Measurements from ENCODE around the gene GRAMD1A. TPM values are rescaled to one million over a fixed set of nuclear protein-coding genes. Genes with fewer than 3 reads are reported as not detected.
A peak's percentile ranks its signal among the peaks of the same experiment; 100 is the strongest.
"Not testable (repeated sequence)": the region's sequence is repeated elsewhere in the genome, so short reads cannot be mapped to it uniquely, and the experiment has no call there.

The GRAMD1A gene
- total RNA-seq, 2 experiments from 2014 or later, result 106 to 114 TPM

DNA sequence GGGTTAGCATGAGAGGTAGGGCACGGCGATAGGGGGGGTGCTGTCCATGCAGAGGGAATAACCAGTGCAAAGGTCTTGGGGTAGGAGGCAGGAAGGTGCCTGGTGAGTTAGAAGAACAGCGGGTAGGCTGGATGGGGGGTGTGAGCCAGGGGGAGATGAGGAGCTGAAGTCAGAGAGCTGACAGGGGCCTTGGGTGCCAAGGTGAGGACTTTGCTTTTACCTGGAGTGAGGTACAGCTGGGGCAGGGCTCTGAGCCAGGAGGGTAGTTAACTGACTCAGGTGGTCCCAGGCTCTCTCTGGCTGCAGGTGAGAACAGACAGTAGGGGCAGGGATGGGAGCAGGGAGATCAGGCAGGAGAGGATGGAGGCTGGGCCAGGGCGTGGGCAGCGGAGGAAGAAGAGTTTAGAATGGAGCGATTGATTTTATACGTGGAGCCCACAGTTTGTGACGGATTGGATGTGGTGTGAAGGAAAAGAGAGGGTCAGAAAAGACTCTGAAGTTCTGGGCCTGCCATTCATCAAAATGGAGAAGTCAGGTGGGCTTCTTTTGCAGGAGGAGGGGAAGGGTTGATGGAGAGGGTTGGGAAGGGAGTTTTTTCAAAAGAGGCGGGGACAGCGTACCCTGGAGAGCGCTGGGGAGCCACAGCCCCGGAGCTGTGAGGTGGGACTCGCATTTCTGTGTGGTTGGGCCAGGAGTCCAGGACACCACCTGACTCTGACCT, 1.2 kb upstream of the GRAMD1A start:
- no peaks in the 10 kb centered on the region for H3K27me3 Mint-ChIP-seq
- DNase-seq, result no peak
- H3K27ac Mint-ChIP-seq, result peak overlapping the region; percentile 97
- ChIA-PET CTCF (no interaction called here), POLR2A (no interaction called here)
- H3K4me1 Mint-ChIP-seq, result peaks cover 69% of the 10 kb centered on the region
- no peaks in the 10 kb centered on the region for H3K9me3 Mint-ChIP-seq
- H3K36me3 Mint-ChIP-seq (ENCODE audit: low read depth), result peaks cover 26% of the 10 kb centered on the region
- H3K4me3 Mint-ChIP-seq, result peak overlapping the region; percentile 88

DNA sequence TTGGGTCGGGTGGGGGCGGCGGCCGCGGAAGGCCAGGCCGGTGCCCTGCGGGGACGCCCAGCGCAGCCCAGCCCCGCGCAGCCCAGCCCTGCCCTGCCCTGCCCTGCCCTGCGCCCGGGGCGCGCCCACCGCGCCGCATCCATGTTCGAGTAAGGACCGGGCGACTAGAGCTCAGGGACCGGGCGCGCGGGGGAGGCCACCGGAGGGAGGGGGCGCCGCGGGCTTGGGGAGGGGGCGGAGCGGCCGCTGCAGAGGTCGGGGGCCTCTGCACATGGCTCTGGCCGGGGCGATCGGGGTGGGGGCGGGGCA, 169 bp downstream of the GRAMD1A start:
- Mint-ChIP-seq H3K27me3 (no peaks in the 10 kb centered on the region), H3K36me3 (ENCODE audit: low read depth) (peaks cover 28% of the 10 kb centered on the region), H3K4me1 (peaks cover 74% of the 10 kb centered on the region), H3K27ac (no peak overlapping the region), H3K4me3 (peak overlapping the region; percentile 94), H3K9me3 (no peaks in the 10 kb centered on the region)
- CTCF ChIA-PET, result interaction anchor here (2.7 to 4.4 kb wide), 2 partner anchors 13 to 27 kb away, joined by 14 to 18 read pairs; no protein-coding TSS in a partner anchor
- POLR2A ChIA-PET, result interaction anchor here (1.2 kb wide), 1 partner anchor 10 kb away, joined by 3 read pairs; no protein-coding TSS in a partner anchor
- no peak for DNase-seq

DNA sequence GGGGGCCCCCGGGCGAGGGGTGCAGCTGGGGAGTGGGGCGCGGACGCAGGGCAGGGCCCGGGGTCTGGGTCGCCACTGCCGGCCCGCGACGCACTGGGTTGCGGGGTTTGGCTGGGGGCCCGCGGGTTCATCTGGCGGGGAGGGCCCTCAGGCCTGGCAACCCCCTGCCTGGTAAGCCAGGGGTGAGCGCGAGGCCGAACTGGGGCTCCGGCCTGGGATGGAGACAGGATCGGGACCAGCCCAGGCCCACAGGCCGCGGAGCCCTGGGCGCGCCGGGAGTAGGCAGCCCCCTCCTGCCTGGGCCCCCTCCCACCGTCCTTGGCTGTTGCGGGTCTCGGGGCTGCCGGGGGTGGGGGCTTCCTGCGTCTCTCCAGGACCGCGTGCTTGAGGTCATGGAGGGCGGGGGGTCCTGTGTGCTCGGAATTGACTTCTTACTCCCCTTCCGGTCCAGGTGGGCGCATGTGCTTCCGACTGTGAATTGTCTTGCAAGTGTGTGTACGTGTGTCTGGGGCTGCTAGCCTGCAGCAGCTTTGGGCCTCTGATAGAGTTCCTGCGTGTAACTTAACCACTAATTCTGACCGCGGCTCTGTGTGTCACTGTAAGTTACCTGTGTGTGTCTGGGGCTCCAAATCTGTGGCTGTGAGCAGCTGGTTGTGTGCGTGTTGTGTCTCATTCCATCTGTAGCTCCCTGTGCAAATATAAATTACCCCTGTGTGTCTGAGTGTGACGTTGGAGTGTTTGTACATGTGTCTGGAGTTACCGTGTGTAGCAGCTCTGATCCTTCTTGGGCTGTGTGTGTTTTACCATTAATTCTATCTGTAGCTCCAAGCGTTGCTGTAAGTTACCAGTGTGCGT, 751 bp downstream of the GRAMD1A start:
- ChIA-PET POLR2A (interaction anchor here (1.2 kb wide), 1 partner anchor 11 kb away, joined by 3 read pairs; no protein-coding TSS in a partner anchor), CTCF (interaction anchor here (0.6 to 4.4 kb wide), 5 partner anchors 12 to 89 kb away, joined by 3 to 18 read pairs (median 7); no protein-coding TSS in a partner anchor)
- Mint-ChIP-seq H3K27me3 (no peaks in the 10 kb centered on the region), H3K9me3 (no peaks in the 10 kb centered on the region), H3K4me1 (peaks cover 75% of the 10 kb centered on the region), H3K36me3 (ENCODE audit: low read depth) (peaks cover 31% of the 10 kb centered on the region), H3K4me3 (peak overlapping the region; percentile 94), H3K27ac (peak overlapping the region; percentile 98)
- peak; percentile 66 for DNase-seq

DNA sequence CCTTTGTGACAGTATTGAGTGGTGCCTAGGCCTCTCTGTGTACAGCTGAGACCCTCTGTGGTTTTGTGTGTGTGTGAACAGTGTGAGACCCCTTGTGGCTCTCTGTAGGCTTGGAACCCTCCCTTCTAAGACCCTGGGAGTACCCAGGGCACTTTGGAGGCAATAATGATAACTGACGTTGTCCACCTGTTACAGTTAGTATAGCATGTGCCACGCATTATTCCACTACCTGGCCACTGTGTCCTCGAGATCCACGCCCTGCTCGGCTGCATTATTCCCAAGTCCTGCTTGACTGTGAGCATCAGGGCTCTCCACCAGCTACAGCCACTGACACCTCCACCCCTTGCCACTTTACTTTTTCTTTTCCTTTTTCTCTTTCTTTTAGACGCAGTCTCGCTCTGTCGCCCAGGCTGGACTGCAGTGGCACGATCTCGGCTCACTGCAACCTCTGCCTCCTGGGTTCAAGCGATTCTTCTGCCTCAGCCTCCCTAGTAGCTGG, 2.0 kb downstream of the GRAMD1A start:
- Mint-ChIP-seq H3K9me3 (no peaks in the 10 kb centered on the region), H3K27ac (peak overlapping the region; percentile 98), H3K36me3 (ENCODE audit: low read depth) (peaks cover 37% of the 10 kb centered on the region), H3K27me3 (no peaks in the 10 kb centered on the region), H3K4me3 (peak overlapping the region; percentile 94), H3K4me1 (peaks cover 66% of the 10 kb centered on the region)
- ChIA-PET CTCF (interaction anchor here (1.2 to 4.4 kb wide), 3 partner anchors 11 to 29 kb away, joined by 7 to 18 read pairs (median 14); no protein-coding TSS in a partner anchor), POLR2A (no interaction called here)
- no peak for DNase-seq

DNA sequence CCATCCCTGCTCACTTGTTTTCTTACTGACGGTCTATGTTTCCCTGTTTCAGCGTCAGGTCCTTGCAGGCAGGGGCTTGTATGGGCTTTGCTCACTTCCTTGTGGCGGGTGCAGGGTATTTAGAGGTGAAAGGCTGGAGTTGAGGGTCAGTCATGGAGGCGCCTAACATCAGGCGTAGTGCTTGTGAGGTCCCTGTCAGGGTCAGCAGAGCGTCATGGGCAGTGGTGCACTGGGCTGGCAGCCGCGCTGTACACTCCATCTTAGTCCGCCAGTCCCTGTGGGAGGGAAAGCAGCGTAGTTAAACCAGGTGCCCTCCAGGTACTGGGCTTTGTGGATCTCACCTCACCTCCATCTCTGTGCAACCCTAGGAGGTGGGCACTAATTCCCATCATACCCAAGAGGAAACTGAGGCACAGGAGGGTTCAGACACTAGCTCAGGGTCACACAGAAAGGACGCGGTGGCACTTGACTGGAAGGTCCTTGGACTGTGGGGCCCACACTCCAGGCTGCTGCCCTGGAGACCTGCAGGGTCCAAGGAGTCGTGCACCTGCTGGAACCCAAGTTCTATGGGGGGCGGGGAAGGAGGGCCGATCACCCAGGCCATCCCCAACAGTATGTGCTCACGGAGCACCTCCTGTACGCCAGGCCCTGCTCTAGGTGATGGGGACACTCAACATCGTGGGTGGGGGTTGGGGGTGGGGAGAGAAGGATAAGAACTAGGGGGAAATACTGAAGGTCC, 4.6 kb downstream of the GRAMD1A start:
- peak overlapping the region; percentile 51 for H3K27ac Mint-ChIP-seq

DNA sequence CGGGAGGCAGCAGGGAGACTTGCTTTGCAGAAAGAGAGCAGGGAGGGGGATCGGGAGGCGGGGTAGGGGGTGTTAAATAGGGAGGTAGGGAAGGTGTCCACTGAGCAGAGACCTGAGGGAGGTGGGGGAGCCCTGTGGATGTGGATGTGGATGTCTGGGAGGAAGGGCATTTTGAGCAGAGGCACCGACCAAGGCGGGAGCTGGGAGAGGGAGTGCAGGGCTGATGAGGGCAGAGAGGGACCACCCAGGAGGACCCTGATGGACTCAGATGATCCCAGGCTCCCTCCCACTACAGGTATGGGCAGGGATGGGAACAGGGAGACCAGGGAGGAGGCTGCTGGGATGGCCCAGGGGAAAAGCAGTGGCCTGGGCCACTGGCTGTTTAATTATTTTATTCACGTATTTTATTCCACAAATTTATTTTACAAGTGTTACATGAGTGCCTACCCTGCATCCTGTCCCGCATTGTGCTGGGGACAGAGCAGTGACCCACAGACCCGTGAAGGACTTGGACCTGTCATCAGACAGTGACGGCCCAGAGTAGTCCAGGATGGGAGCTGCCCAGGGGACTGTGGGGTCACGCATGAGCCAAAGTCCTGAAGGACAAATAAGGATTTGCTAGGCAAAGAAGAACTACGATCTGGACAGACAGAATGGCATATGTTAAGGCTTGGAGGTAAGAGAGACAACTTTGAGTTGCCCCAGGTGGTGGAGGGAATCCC, 5.3 kb downstream of the GRAMD1A start:
- CTCF ChIA-PET, result interaction anchor here (0.5 kb wide), 1 partner anchor 140 kb away, joined by 3 read pairs; no protein-coding TSS in a partner anchor
- Mint-ChIP-seq H3K36me3 (ENCODE audit: low read depth) (peaks cover 44% of the 10 kb centered on the region), H3K27me3 (no peaks in the 10 kb centered on the region), H3K9me3 (no peaks in the 10 kb centered on the region), H3K4me1 (peaks cover 51% of the 10 kb centered on the region), H3K27ac (no peak overlapping the region), H3K4me3 (no peak overlapping the region)
- POLR2A ChIA-PET, result no interaction called here
- no peak for DNase-seq

More for the DNA sequence above, 4.6 kb downstream of the GRAMD1A start:
- ChIA-PET POLR2A (no interaction called here), CTCF (no interaction called here)
- Mint-ChIP-seq H3K27me3 (no peaks in the 10 kb centered on the region), H3K9me3 (no peaks in the 10 kb centered on the region), H3K4me1 (peaks cover 47% of the 10 kb centered on the region), H3K4me3 (no peak overlapping the region), H3K36me3 (ENCODE audit: low read depth) (peaks cover 41% of the 10 kb centered on the region)
- DNase-seq, result no peak

DNA sequence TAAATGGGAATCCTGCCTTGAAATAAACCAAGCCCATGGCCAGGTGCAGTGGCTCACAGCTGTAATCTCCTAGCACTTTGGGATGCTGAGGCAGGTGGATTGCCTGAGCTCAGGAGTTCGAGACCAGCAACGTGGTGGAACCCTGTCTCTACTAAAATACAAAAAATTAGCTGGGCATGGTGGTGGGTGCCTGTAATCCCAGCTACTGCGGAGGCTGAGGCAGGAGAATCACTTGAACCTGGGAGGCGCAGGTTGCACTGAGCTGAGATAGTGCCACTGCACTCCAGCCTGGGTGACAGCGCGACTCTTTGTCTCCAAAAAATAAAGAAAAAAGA, 5.9 kb downstream of the GRAMD1A start:
- POLR2A ChIA-PET, H3K4me3 Mint-ChIP-seq, H3K27me3 Mint-ChIP-seq, DNase-seq, H3K9me3 Mint-ChIP-seq: not testable (repeated sequence)
- Mint-ChIP-seq H3K27ac (peak overlapping the region; percentile 9), H3K36me3 (ENCODE audit: low read depth) (peaks cover 46% of the 10 kb centered on the region), H3K4me1 (peaks cover 57% of the 10 kb centered on the region)
- CTCF ChIA-PET, result interaction anchor here (0.5 kb wide), 1 partner anchor 140 kb away, joined by 3 read pairs; no protein-coding TSS in a partner anchor

DNA sequence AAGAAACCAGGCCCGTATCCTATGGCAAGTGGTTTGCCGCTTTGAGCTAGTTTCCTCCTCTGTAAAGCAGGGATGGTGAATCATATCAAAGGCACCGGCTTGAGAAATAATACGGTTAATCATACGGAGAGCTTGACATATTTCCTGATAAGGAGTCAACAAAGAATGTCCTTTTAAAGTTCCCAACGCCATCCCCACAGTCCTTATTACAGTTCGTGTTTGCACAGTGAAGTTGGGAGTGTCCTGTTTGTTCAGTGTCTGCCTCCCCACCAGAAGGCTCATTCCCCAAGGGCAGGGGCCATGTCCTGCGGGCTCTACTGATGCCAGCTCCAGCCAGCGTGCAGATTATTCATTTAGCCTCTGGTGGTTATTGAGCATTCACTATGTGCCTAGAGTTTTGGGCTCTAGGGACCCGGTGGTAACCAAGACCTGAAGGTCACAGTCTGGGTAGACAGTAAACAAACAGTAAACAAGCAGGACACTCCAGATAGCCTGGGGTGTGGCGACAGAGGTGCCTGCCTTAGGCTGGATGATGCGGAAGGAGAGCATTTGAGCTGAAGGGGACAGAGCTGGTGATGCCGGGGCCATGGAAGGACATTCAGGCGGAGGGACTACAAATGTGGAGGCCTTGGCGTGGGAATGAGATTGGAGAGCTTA, 6.3 kb downstream of the GRAMD1A start:
- Mint-ChIP-seq H3K27me3 (no peaks in the 10 kb centered on the region), H3K4me1 (peaks cover 59% of the 10 kb centered on the region), H3K9me3 (no peaks in the 10 kb centered on the region), H3K36me3 (ENCODE audit: low read depth) (peaks cover 46% of the 10 kb centered on the region), H3K4me3 (no peak overlapping the region), H3K27ac (no peak overlapping the region)
- ChIA-PET POLR2A (no interaction called here), CTCF (interaction anchor here (0.5 to 0.6 kb wide), 2 partner anchors 139 to 1068 kb away, joined by 3 read pairs; no protein-coding TSS in a partner anchor)
- DNase-seq, result no peak

DNA sequence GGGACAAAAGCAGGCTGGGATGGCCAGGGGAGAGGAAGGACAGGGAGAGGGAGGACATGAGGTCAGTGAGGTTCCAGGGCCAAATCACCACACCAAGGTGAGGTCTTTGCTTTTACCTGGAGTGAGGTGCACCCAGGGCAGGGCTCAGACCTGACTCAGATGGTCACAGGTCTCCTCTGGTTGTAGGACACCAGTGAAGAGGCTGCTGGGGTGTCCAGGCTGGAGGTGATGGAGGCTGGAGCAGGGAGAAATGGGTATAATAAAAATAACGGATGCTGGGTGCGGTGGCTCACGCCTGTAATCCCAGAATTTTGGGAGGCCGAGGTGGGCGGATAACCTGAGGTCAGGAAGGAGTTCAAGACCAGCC, 6.9 kb downstream of the GRAMD1A start:
- no peaks in the 10 kb centered on the region for H3K27me3 Mint-ChIP-seq
- POLR2A ChIA-PET, result no interaction called here
- no peaks in the 10 kb centered on the region for H3K9me3 Mint-ChIP-seq
- no peak for DNase-seq
- no peak overlapping the region for H3K27ac Mint-ChIP-seq
- CTCF ChIA-PET, result no interaction called here
- peaks cover 61% of the 10 kb centered on the region for H3K4me1 Mint-ChIP-seq
- no peak overlapping the region for H3K4me3 Mint-ChIP-seq
- peaks cover 44% of the 10 kb centered on the region for H3K36me3 Mint-ChIP-seq (ENCODE audit: low read depth)

DNA sequence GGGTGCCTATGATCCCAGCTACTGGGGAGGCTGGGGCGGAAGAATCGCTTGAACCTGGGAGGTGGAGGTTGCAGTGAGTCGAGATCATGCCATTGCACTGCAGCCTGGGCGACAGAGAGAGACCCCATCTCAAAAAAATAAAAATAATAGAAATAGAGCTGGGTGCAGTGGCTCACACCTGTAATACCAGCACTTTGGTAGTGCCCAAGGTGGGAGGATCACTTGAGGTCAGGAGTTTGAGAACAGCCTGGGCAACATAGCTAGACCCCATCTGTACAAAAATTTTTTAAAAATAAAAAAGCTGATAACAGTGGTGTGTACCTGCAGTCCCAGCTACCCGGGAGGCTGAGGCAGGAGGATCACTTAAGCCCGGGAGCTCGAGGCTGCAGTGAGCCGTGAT, 7.3 kb downstream of the GRAMD1A start:
- POLR2A ChIA-PET, H3K9me3 Mint-ChIP-seq, CTCF ChIA-PET, H3K27ac Mint-ChIP-seq, H3K27me3 Mint-ChIP-seq, DNase-seq, H3K4me3 Mint-ChIP-seq: not testable (repeated sequence)
- H3K36me3 Mint-ChIP-seq (ENCODE audit: low read depth), result peaks cover 43% of the 10 kb centered on the region
- H3K4me1 Mint-ChIP-seq, result peaks cover 61% of the 10 kb centered on the region

DNA sequence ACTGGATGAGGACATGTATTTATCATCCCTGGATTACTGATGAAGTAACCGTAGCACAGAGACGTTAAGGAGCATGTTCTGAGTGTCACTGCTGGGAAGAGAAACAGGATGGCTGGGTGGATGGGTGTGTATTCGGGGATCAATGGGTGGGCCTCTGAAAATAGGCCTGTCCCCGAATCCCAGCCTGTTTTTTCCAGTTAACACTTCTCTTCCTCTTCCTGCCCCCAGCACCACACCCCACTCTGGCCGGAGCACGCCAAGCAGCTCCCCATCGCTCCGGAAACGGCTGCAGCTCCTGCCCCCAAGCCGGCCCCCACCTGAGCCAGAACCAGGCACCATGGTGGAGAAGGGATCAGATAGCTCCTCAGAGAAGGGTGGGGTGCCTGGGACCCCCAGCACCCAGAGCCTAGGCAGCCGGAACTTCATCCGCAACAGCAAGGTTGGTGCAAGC, 8.8 kb downstream of the GRAMD1A start:
- DNase-seq, result no peak

More for the DNA sequence above, 8.8 kb downstream of the GRAMD1A start:
- CTCF ChIA-PET, result interaction anchor here (1.3 kb wide), 1 partner anchor 41 kb away, joined by 3 read pairs; no protein-coding TSS in a partner anchor
- Mint-ChIP-seq H3K4me1 (peaks cover 61% of the 10 kb centered on the region), H3K27ac (no peak overlapping the region), H3K4me3 (no peak overlapping the region), H3K36me3 (ENCODE audit: low read depth) (peaks cover 48% of the 10 kb centered on the region), H3K9me3 (no peaks in the 10 kb centered on the region), H3K27me3 (no peaks in the 10 kb centered on the region)
- POLR2A ChIA-PET, result no interaction called here

Measured in activated CD4-positive, alpha-beta T cell treated with anti-CD3 and anti-CD28 coated beads, Interleukin-2, amount 10 ng/mL, durations not matched to agents 7 days and 5 days (primary cell).